Neutrophil (primary cell): ENCODE results near the gene AIFM3.
A peak's percentile ranks its signal among the peaks of the same experiment; 100 is the strongest.

Source experiments
- H3K27ac ChIP-seq: fragments of 200-600 bp; sonication (generic); 2 replicates; pipeline ENCODE4 v1.5.1; 2016; ENCODE audit warnings: mild to moderate bottlenecking, moderate library complexity
- H3K27me3 ChIP-seq: fragments of 200-600 bp; sonication (generic); 2 replicates; pipeline ENCODE4 v1.6.0; 2016; ENCODE audit warnings: mild to moderate bottlenecking
- H3K36me3 ChIP-seq: fragments of 200-600 bp; sonication (generic); 2 replicates; pipeline ENCODE4 v1.5.1; 2017
- H3K4me1 ChIP-seq, 2 experiments: fragments of 200-600 bp in 1 of 2; sonication (generic) in 1 of 2; 1 replicate in 1 of 2; 2 replicates in 1 of 2; pipeline versions ENCODE4 v1.5.1 to v1.6.1; 2013 to 2016; ENCODE audit warnings: low read depth in 1 of 2, low read length in 1 of 2, mild to moderate bottlenecking in 1 of 2, moderate library complexity in 1 of 2; ENCODE audit not compliant: control insufficient read depth in 1 of 2, insufficient read depth in 1 of 2
- H3K4me3 ChIP-seq, 2 experiments: fragments of 200-600 bp in 1 of 2; sonication (generic) in 1 of 2; 1 replicate in 1 of 2; 2 replicates in 1 of 2; pipeline ENCODE4 v1.5.1; 2013 to 2016; ENCODE audit warnings: low read depth in 1 of 2, low read length in 1 of 2, mild to moderate bottlenecking in 1 of 2, moderate library complexity in 1 of 2
- H3K9me3 ChIP-seq: fragments of 200-600 bp; sonication (generic); 2 replicates; pipeline ENCODE4 v1.5.1; 2016
- TF ChIP-seq, protein P1 (sequence below): fragments of 200-600 bp; sonication (generic); IDR thresholded peaks from 2 replicates; pipeline ENCODE4 v1.5.1; 2016; ENCODE audit warnings: antibody characterized with exemption

AIFM3 gene

GRCh38 chr22:21014726-21015465 is 47.8 kb downstream of the AIFM3 start, which contains the start of gene P2RX6:
Gene P2RX6 (plus strand): TSS chr22:21015165. CDS start chr22:21015175, 10 bp downstream.
- Histone ChIP-seq H3K36me3 (no peaks in the 10 kb centered on the region), H3K4me3 (peak within 1 kb of the TSS; percentile 14 to 45), H3K4me1 (peaks cover 11 to 13% of the 10 kb centered on the region in 2 experiments), H3K9me3 (no peaks in the 10 kb centered on the region), H3K27me3 (peaks cover 57% of the 10 kb centered on the region), H3K27ac (no peak within 1 kb of the TSS)
- TF ChIP-seq, protein P1, sequence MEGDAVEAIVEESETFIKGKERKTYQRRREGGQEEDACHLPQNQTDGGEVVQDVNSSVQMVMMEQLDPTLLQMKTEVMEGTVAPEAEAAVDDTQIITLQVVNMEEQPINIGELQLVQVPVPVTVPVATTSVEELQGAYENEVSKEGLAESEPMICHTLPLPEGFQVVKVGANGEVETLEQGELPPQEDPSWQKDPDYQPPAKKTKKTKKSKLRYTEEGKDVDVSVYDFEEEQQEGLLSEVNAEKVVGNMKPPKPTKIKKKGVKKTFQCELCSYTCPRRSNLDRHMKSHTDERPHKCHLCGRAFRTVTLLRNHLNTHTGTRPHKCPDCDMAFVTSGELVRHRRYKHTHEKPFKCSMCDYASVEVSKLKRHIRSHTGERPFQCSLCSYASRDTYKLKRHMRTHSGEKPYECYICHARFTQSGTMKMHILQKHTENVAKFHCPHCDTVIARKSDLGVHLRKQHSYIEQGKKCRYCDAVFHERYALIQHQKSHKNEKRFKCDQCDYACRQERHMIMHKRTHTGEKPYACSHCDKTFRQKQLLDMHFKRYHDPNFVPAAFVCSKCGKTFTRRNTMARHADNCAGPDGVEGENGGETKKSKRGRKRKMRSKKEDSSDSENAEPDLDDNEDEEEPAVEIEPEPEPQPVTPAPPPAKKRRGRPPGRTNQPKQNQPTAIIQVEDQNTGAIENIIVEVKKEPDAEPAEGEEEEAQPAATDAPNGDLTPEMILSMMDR = no peak

- Histone ChIP-seq H3K27me3 (peaks cover 61% of the 10 kb centered on the region), H3K36me3 (no peaks in the 10 kb centered on the region), H3K4me3 (no peak overlapping the region), H3K9me3 (no peaks in the 10 kb centered on the region), H3K27ac (no peak overlapping the region), H3K4me1 (peaks cover 11 to 13% of the 10 kb centered on the region in 2 experiments)
- TF ChIP-seq, protein P1 = no peak
These were observed 48.5 kb downstream of the AIFM3 start for GRCh38 chr22:21015466-21016006.

- Histone ChIP-seq H3K9me3 (no peaks in the 10 kb centered on the region), H3K27ac (no peak overlapping the region), H3K36me3 (no peaks in the 10 kb centered on the region), H3K27me3 (peaks cover 61% of the 10 kb centered on the region), H3K4me3 (no peak overlapping the region), H3K4me1 (peaks cover 11 to 13% of the 10 kb centered on the region in 2 experiments)
- TF ChIP-seq, protein P1 = no peak
These were observed 49.8 kb downstream of the AIFM3 start for GRCh38 chr22:21016644-21017420.

- no peak overlapping the region for H3K4me3 ChIP-seq
- peaks cover 11 to 13% of the 10 kb centered on the region in 2 experiments for H3K4me1 ChIP-seq
- H3K36me3 ChIP-seq = no peaks in the 10 kb centered on the region
- H3K9me3 ChIP-seq = no peaks in the 10 kb centered on the region
- TF ChIP-seq, protein P1 = no peak
- H3K27ac ChIP-seq = no peak overlapping the region
- H3K27me3 ChIP-seq = peaks cover 47% of the 10 kb centered on the region
These were observed 51.3 kb downstream of the AIFM3 start for GRCh38 chr22:21018314-21018713.

DNA sequence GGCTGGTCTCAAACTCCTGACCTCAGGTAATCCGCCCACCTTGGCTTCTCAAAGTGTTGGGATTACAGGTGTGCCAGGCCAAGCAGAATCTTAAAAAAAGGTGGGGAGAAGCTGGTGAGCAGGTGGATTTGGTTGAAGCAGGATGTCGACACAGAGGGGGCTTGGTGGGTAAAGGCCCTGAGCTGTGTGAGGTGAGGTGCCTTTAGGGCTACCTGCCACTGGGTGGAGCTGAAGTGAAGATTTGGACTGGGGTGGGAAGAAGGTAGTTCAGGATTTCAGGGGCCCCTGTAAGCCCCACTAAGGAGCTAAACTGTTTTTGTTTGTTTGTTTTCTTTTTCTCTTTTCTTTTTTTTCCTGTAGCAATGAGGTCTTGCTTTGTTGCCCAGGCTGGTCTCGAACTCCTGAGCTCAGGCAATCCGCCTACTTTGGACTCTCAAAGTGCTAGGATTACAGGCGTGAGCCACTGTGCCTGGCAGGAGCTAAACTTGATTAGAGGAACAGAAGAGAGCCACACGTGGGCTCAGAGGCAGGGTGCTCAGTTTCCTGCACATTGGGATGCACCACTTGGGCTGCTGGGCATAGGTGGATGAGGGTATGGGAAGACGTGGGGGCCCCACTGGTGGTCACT is 53.9 kb downstream of the AIFM3 start:
- no peaks in the 10 kb centered on the region for H3K9me3 ChIP-seq
- no peaks in the 10 kb centered on the region for H3K4me1 ChIP-seq
- H3K36me3 ChIP-seq = no peaks in the 10 kb centered on the region
- H3K4me3 ChIP-seq = no peak overlapping the region
- no peak overlapping the region for H3K27ac ChIP-seq
- H3K27me3 ChIP-seq = peaks cover 21% of the 10 kb centered on the region
- TF ChIP-seq, protein P1 = no peak
